K562 (cell line): Measurements from ENCODE around the gene TRIM24.

Source experiments
- CCAR2 ChIP-seq: fragments of 200-400 bp; formaldehyde crosslinking; IDR thresholded peaks from 2 replicates; pipeline ENCODE4 v1.6.1; 2017; ENCODE audit warnings: mild to moderate bottlenecking, low read depth, low read length
- GMEB1 ChIP-seq: fragments of 250-450 bp; sonication (Bioruptor Pico); IDR thresholded peaks from 2 replicates; pipeline ENCODE4 v1.4.0; 2020; ENCODE audit warnings: mild to moderate bottlenecking
- L3MBTL2 ChIP-seq: fragments of 450-650 bp; IDR thresholded peaks from 2 replicates; pipeline ENCODE4 v1.6.1; 2016; ENCODE audit warnings: mild to moderate bottlenecking, moderate library complexity
- TBL1XR1 ChIP-seq, 2 experiments: IDR thresholded peaks; 2 replicates each; pipeline ENCODE4 v1.6.1; 2012; ENCODE audit warnings: improper control_type of control experiment in 2 of 2, low read length in 2 of 2, mild to moderate bottlenecking in 1 of 2
- USF2 ChIP-seq: sonication (generic); formaldehyde crosslinking; IDR thresholded peaks from 2 replicates; pipeline ENCODE4 v1.5.0; 2020; ENCODE audit warnings: missing genetic modification reagents
- ZBTB34 ChIP-seq: fragments of 250-450 bp; sonication (Bioruptor Pico); IDR thresholded peaks from 2 replicates; pipeline ENCODE4 v1.8.0; 2021; ENCODE audit warnings: mild to moderate bottlenecking, moderate library complexity

GRCh38 chr7:138514044-138514443 lies 54.0 kb downstream of the TRIM24 start:
- TF ChIP-seq GMEB1 (CRISPR knock-in tag): no peak
- TF ChIP-seq L3MBTL2: no peak
- no peak for TF ChIP-seq ZBTB34 (CRISPR knock-in tag)
- TF ChIP-seq TBL1XR1 (IDR thresholded peaks at IDR 0.05; ENCODE audit: low read length in 2 of 2): no peak
- TF ChIP-seq USF2: no peak
- no peak for TF ChIP-seq CCAR2
